GM21526 (cell line): ENCODE measurements around the gene CD84.
"Not testable (repeated sequence)": the region's sequence is repeated elsewhere in the genome, so short reads cannot be mapped to it uniquely, and the experiment has no call there.

Source experiments
- ATAC-seq: cut with Tn5 transposase; IDR thresholded peaks from one replicate; pipeline ENCODE4 v1.9.1; 2021; ENCODE audit warnings: moderate library complexity; ENCODE audit not compliant: unreplicated experiment, low FRiP score

The CD84 gene

DNA sequence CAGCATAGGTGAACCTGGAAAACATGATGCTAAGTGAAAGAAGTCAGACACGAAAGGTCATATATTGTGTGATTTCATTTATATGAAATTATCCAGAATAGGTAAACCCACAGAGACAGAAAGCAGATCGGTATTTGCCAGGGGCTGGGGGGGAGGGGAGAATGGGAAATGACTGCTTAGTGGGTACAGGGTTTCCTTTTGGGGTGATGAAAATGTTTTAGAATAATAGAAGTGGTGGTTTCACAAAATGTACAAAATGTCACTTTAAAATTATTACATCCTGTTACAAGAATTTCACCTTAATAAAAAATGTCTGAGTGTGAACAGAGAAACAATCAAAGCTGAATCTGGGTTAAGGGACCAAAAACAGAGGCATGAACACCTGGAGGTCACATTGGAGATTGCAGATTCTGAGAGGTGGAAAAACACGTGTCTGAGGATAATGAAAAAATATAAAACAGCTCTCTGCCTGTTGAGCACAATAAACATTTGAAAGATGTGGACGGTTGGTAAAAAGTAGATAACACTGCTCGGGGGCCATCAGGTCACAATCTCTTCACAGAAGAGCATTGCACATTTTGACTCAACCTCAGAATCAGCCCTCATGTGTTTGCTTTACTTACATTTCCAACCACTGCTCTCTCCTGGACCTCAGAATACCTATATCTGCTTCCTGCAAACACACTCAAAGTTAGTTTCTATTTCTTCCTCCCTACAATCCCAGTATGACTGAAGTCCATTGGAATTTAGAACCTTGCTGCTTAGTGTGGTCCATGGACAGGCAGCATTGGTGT is 59.5 kb downstream of the CD84 start:
- ATAC-seq, result no peak

DNA sequence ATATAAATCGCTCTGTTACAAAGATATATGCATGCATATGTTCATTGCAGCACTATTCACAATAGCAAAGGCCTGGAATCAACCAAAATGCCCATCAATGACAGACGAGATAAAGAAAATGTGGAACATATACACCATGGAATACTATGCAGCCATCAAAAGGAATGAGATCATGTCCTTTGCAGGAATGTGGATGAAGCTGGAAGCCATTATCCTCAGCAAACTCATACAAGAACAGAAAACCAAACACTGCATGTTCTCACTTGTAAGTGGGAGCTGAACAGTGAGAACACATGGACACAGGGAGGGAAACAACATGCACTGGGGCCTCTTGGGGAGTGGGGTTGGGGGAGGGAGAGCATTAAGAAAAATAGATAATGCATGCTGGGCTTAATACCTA is 61.8 kb downstream of the CD84 start:
- not testable (repeated sequence) for ATAC-seq

DNA sequence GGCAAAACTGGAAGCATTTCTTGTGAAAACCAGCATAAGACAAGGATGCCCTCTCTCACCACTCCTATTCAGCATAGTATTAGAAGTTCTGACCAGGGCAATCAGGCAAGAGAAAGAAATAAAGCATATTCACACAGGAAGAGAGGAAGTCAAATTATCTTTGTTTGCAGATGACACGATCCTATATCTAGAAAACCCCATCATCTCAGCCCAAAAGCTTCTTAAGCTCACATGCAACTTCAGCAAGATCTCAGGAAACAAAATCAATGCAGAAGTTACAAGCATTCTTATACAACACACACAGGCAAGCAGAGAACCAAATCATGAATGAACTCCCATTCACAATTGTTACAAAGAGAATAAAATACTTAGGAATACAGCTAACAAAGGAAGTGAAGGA is 63.4 kb downstream of the CD84 start:
- ATAC-seq, result not testable (repeated sequence)

DNA sequence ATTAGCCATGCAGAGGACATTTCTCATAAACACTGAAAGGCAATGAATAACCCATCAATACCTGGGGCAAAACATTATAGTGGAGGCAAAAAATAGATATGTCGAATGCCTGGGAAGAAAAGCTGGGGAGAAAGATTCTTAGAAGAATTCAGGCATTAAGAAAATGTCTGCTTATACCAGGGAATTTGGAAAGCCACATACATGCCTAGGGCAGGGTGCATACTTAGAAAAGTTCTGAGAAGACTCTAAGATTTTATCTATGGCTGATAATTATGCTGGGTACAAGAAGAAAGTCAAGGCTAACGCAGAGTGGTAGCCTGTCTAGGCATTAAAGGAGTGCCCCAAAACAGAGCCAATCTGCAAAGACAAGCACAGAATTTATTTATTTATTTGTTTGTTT is 74.6 kb downstream of the CD84 start:
- ATAC-seq, result no peak

DNA sequence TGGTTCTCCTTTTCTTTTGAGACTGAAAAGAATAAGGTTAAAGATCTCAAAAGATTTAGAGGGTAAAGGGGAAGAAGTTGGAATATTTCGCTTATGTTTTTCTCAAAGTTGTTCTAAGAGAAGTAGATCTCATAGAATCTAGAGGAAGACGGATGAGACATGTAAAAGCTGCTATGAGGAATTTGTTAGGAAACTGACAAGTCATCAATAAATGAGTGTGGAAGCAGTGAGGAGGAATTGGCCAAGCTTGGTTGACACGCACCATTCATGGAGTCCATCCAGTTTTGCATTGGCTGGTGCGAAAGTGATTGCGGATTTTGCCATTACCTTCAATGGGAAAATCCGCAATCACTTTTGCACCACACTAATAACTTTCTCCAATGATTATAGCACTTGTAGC is 76.2 kb downstream of the CD84 start:
- ATAC-seq, result no peak

DNA sequence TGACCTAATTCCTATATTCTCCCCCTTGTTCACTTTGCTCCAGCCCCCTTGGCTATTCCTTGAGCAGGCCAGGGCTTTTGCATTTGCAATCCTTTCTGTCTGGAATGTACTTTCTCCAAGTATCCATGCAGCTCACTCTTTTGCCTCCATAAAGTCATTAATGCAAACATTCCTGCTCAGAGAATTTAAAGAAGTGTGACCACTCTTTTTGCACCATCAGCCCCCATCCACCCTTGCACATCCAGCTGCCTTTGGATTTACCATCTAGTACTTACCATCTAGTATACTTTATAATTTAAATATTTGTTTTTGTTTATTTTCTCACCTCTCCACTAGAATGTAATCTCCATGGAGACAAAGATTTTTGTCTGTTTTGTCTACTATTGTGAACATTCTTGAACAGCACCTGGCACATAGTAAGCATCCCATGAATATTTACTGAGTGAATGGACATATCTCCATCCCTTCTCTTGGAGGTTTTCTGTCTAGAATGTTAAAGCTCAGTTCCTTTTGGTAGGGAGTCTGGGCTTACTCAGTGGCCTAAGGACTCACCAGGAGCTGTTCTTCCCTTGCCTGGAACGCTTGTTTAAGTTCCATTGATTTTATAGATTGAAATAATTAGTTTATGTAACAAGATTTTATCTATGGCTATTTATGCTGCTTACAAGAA is 78.8 kb downstream of the CD84 start:
- no peak for ATAC-seq

DNA sequence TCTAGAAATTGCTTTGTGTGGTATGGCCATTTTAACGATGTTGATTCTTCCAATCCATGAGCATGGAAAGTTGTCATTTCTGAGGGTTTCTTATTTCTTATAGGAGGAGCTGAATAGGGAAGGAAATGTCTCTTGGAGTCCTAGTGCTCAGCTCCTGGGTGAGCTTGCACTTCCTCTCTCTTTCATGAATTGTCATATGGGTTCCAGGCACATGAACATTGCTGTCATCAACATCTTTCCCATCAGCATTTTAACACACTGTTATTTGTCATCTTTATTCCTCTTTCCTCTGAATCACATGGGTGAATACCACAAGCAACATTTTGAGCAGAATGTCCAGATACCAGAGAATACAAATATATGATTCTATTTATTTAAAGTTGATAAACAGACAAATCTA is 79.7 kb downstream of the CD84 start:
- no peak for ATAC-seq

DNA sequence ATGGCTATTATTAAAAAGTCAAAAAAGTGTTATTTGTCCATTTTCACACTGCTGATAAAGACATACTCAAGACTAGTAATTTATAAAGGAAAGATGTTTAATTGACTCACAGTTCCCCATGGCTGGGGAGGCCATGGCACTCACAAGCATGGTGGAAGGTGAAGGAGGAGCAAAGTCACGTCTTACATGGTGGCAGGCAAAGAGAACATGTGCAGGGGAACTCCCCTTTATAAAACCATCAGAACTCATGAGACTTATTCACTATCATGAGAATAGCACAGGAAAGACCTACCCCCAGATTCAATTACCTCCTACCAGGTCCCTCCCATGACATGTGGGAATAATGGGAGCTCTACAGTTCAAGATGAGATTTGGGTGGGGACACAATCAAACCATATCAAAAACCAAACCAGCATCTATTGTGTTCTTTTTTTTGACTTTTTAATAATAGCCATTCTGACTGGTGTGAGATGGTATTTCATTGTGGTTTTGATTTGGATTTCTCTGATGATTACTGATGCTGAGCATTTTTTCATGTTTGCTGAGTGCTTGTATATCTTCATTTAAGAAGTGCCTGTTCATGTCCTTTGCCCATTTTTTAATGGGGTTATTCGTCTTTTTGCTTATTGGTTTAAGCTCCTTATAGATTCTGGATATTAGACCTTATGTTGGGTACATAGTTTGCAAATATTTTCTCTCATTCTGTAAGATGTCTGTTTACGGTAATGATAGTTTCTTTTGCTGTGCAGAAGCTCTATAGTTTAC is 80.8 kb downstream of the CD84 start:
- ATAC-seq, result not testable (repeated sequence)

DNA sequence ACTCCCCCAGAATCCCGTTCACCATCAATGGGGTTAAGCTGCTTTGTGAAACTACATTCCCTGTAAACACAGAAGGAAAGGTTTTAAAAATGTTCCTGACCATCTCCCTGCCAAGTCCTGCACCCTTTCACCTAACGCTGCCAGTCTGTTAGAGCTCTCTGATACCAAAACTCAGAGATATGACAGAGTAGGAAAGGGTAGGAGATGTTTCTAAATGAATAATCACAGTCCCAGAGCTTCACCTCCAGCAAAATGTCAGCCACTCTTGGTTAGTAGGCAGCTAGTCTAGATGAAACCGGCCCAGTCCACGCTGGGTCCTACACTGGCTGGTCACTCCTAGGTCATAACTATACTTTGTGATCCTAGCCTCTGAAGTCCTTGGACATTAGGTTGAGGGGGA is 83.0 kb downstream of the CD84 start:
- ATAC-seq, result no peak

DNA sequence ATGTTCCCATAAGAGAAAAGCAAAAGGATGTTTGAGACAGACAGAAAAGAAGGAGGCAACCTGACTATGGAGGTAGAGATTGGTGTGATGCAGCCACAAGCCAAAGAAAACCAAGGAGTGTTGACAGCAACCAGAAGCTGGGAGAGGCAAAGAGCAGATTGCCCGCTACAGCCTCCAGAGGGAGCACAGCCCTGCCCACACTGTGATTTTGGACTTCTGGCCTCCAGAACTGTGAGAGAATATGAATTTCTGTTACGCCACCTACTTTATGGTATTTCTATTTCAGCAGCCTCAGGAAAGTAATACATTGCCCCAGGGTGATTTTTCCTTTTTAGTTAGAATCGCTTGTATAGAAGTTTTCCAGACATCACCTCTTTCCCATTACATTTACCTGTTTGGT is 84.7 kb downstream of the CD84 start:
- ATAC-seq, result no peak

DNA sequence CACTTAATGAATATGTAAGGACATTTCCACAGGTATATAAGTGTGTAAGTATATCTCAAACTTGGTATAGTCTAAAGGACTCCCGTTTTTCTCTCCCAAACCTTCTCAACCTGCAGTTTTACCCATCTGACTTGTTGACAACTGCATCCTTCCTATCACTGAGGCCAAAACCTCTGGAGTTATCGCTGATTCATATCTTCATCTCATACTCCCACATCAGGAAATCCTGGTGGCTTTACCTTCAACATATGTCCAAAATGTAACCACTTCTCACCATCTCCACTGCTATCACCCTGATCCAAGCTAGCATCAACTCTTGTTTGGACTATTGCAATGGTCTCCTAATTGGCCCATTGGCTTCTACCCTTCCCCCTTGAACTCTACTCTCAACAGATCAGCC is 86.7 kb downstream of the CD84 start:
- no peak for ATAC-seq

DNA sequence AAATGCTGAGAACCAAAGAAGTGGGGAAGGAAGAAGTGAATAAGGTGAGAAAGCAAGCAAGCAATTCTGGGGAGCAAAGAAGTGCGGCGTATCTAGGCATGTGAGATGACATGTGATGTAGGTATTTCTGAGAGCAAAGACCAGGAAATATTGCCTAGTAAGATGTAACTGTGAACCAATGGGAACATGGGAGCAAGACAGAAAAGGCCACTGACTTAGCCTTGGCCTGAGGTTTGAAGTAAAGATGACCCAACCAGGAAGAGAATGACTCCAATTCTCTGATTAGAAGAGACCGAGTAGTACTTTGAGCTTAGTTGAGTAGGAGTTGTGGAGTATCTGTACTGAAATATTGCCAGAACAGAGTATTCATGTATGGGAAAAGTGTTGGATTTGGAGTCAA is 87.3 kb downstream of the CD84 start:
- ATAC-seq, result no peak
